ENCODE results near the gene NMRK1.

Gene NMRK1

GRCh38 chr9:75101004-75101588 lies 13.1 kb upstream of the NMRK1 start:
- FAIRE-seq, result no peak

- FAIRE-seq, result no peak
These were observed 8.8 kb upstream of the NMRK1 start for GRCh38 chr9:75096796-75097195.

GRCh38 chr9:75092766-75093165 lies 4.8 kb upstream of the NMRK1 start:
- no peak for FAIRE-seq

GRCh38 chr9:75090579-75090978 lies 2.6 kb upstream of the NMRK1 start:
- FAIRE-seq, result no peak

GRCh38 chr9:75089373-75089766 lies 1.4 kb upstream of the NMRK1 start:
- no peak for FAIRE-seq

- no peak for FAIRE-seq
These were observed 854 bp upstream of the NMRK1 start for GRCh38 chr9:75088646-75089372.

GRCh38 chr9:75087289-75087823 lies 599 bp downstream of the NMRK1 start:
- FAIRE-seq, result no peak

- FAIRE-seq, result no peak
These were observed 1.2 kb downstream of the NMRK1 start for GRCh38 chr9:75086541-75087288.

- no peak for FAIRE-seq
These were observed 2.3 kb downstream of the NMRK1 start for GRCh38 chr9:75085640-75086039.

GRCh38 chr9:75084081-75084672 lies 3.8 kb downstream of the NMRK1 start:
- FAIRE-seq, result no peak

- no peak for FAIRE-seq
These were observed 4.6 kb downstream of the NMRK1 start for GRCh38 chr9:75083188-75083970.

- FAIRE-seq, result no peak
These were observed 6.3 kb downstream of the NMRK1 start for GRCh38 chr9:75081632-75082031.

GRCh38 chr9:75072895-75073294 lies 15.1 kb downstream of the NMRK1 start:
- FAIRE-seq, result no peak

GRCh38 chr9:75071530-75072122 lies 16.3 kb downstream of the NMRK1 start:
- FAIRE-seq, result no peak

GRCh38 chr9:75069171-75069570 lies 18.8 kb downstream of the NMRK1 start:
- no peak for FAIRE-seq

- FAIRE-seq, result no peak
These were observed 20.1 kb downstream of the NMRK1 start for GRCh38 chr9:75067894-75068293.

- no peak for FAIRE-seq
These were observed 22.4 kb downstream of the NMRK1 start for GRCh38 chr9:75065510-75065909.

GRCh38 chr9:75064307-75065025 lies 23.5 kb downstream of the NMRK1 start:
- FAIRE-seq, result no peak

GRCh38 chr9:75063556-75064305 lies 24.2 kb downstream of the NMRK1 start:
- FAIRE-seq, result no peak

- FAIRE-seq, result no peak
These were observed 26.8 kb downstream of the NMRK1 start for GRCh38 chr9:75061169-75061568.

Measured in A204.1 (cell line).